Measurements from ENCODE around the gene NDRG3. TPM values are rescaled to one million over a fixed set of nuclear protein-coding genes. Genes with fewer than 3 reads are reported as not detected.

The NDRG3 gene
- total RNA-seq, 1 donor from 2014 or later: 26.8 TPM

DNA sequence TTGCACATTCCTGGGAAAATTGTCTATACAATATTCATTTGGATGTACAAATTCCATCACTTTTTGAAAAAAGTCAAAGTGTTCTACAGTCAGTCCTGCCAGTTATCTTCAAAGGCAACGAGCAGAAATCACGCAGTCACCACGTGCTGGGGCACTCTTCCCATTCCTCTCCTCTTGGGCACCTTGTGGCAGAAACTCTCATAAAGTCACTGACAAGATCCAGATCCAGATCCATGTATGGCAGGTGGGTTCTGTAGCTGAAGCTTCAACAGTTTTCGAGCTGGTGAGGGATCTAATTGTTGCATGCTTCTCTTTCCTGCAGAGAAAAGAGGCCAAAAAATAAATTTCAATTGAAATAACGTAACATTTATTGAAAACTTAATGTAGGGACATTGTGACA is 6.7 kb upstream of the NDRG3 start:
- intact Hi-C loops (cut with micrococcal nuclease): loop anchor here (10.0 kb wide), 1 partner anchor 108 kb away; the partner anchor contains the start of gene SLA2
- Mint-ChIP-seq H3K27ac (no peak overlapping the region), H3K9me3 (no peaks in the 10 kb centered on the region), H3K36me3 (ENCODE audit: low read depth) (peaks cover 56% of the 10 kb centered on the region), H3K4me1 (ENCODE audit: low read depth) (peaks cover 6% of the 10 kb centered on the region), H3K27me3 (ENCODE audit: low read depth) (no peaks in the 10 kb centered on the region), H3K4me3 (ENCODE audit: low read depth) (no peak overlapping the region)
- no peak for DNase-seq (ENCODE audit: low spot score)

DNA sequence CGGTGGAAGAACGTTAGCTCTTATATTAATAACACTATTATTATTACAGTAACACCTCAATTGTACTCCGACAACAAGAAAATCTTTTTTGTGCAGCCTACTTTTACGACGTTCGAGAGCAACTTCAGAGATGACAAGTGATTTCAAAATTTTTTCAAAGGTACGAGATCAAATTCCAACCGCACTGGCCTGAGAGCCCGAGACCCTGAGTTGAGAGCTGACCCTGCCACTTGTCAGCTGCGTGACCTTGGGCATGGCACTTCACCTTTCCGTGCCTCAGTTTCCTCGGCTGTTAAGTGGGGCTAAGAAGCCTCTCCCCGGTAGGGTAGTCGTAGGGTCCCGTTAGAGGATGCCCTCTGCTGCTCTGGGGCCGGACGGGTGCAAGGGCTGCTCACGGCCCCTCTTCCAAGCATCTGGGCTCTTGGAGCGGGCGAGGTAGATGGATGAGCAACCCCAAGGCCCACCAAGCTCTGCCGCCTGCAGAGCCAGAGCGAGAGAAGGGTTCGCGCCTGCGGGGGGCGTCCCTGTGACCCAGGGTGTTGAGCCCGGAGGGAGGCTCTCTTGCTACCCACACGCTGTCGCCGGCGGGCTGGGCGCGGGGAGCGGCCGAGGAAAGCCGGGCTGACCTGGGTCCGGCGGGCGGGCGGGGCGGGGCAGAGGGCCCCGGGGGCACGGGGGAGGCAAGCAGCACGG is 510 bp downstream of the NDRG3 start:
- Mint-ChIP-seq H3K27ac (peak overlapping the region; percentile 43), H3K9me3 (no peaks in the 10 kb centered on the region), H3K4me1 (ENCODE audit: low read depth) (peaks cover 26% of the 10 kb centered on the region), H3K27me3 (ENCODE audit: low read depth) (no peaks in the 10 kb centered on the region), H3K36me3 (ENCODE audit: low read depth) (no peaks in the 10 kb centered on the region), H3K4me3 (ENCODE audit: low read depth) (peak overlapping the region; percentile 85)
- no peak for DNase-seq (ENCODE audit: low spot score)
- intact Hi-C loops (cut with micrococcal nuclease): no loop called here

DNA sequence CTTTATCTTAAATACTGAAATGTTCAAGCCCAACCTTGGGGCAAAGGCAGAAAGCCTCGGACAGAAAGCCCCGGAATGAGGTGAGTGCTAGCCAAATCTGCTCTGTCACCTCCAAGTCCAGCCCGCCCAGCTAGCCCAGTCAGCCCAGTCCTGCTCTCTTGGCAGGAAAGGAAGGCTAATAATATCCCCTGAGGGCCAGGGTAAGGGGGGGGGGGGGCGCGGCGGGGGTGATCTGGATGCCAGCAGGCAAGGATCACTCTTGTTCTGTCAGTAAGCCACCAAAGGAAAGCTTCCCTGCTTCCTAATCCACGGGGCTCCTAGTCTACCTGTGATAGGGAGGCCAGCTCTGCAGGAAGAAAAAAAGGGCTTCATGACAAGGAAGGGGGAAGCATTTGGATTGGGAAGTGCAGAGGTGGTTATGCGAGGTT is 1.1 kb downstream of the NDRG3 start:
- no peaks in the 10 kb centered on the region for H3K36me3 Mint-ChIP-seq (ENCODE audit: low read depth)
- DNase-seq (ENCODE audit: low spot score): no peak
- intact Hi-C loops (cut with micrococcal nuclease): no loop called here
- H3K9me3 Mint-ChIP-seq: no peaks in the 10 kb centered on the region
- H3K4me1 Mint-ChIP-seq (ENCODE audit: low read depth): peaks cover 26% of the 10 kb centered on the region
- H3K27me3 Mint-ChIP-seq (ENCODE audit: low read depth): no peaks in the 10 kb centered on the region
- peak overlapping the region; percentile 85 for H3K4me3 Mint-ChIP-seq (ENCODE audit: low read depth)
- H3K27ac Mint-ChIP-seq: no peak overlapping the region

GRCh38 chr20:36744243-36744642 is 1.6 kb downstream of the NDRG3 start:
- intact Hi-C loops (cut with micrococcal nuclease): no loop called here
- Mint-ChIP-seq H3K27me3 (ENCODE audit: low read depth) (no peaks in the 10 kb centered on the region), H3K27ac (no peak overlapping the region), H3K4me1 (ENCODE audit: low read depth) (peaks cover 26% of the 10 kb centered on the region), H3K9me3 (no peaks in the 10 kb centered on the region), H3K36me3 (ENCODE audit: low read depth) (no peaks in the 10 kb centered on the region), H3K4me3 (ENCODE audit: low read depth) (peak overlapping the region; percentile 71)
- DNase-seq (ENCODE audit: low spot score): no peak

DNA sequence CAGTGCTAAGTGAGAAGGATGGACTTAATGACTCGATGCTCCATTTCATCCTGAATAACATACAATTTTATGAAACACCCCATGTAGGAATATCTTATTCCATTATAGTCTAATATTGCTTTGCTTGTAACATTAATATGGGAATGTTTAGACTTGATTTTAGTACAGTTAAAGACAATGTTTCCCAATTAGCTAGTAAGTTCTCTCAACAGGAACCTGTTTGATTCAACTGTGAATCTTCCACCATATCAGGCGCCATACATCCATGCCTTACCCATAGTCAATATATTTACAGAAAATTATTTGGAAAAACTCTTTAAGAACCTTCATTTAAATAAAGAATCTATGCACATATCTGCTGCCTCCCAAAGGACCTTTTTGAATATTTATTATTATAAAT is 3.3 kb downstream of the NDRG3 start:
- no peak for DNase-seq (ENCODE audit: low spot score)
- Mint-ChIP-seq H3K27ac (no peak overlapping the region), H3K9me3 (no peaks in the 10 kb centered on the region), H3K4me1 (ENCODE audit: low read depth) (peaks cover 26% of the 10 kb centered on the region), H3K36me3 (ENCODE audit: low read depth) (no peaks in the 10 kb centered on the region), H3K27me3 (ENCODE audit: low read depth) (no peaks in the 10 kb centered on the region), H3K4me3 (ENCODE audit: low read depth) (no peak overlapping the region)
- intact Hi-C loops (cut with micrococcal nuclease): no loop called here

- intact Hi-C loops (cut with micrococcal nuclease): no loop called here
- peaks cover 22% of the 10 kb centered on the region for H3K4me1 Mint-ChIP-seq (ENCODE audit: low read depth)
- H3K27ac Mint-ChIP-seq: no peak overlapping the region
- H3K36me3 Mint-ChIP-seq (ENCODE audit: low read depth): no peaks in the 10 kb centered on the region
- DNase-seq (ENCODE audit: low spot score): no peak
- H3K27me3 Mint-ChIP-seq (ENCODE audit: low read depth): no peaks in the 10 kb centered on the region
- no peaks in the 10 kb centered on the region for H3K9me3 Mint-ChIP-seq
- no peak overlapping the region for H3K4me3 Mint-ChIP-seq (ENCODE audit: low read depth)
Measured at GRCh38 chr20:36741072-36741471, 4.8 kb downstream of the NDRG3 start.

DNA sequence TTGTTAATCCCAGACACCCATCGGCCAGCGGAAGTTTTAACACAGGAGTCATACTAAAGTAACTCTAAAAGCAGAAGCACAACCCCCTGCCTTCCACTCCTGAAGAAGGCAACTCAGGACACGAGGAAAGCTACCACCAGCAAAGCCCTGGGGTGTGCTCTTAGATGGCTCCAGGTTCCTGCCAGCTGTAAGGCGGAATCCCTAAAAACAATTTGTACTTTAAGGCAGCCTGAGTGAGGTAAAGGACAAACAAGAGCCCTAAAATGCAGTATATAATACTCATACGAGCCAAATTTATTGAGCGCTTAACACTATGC is 8.7 kb downstream of the NDRG3 start:
- no peaks in the 10 kb centered on the region for H3K9me3 Mint-ChIP-seq
- intact Hi-C loops (cut with micrococcal nuclease): no loop called here
- no peak for DNase-seq (ENCODE audit: low spot score)
- H3K27ac Mint-ChIP-seq: no peak overlapping the region
- H3K4me1 Mint-ChIP-seq (ENCODE audit: low read depth): peaks cover 27% of the 10 kb centered on the region
- no peaks in the 10 kb centered on the region for H3K36me3 Mint-ChIP-seq (ENCODE audit: low read depth)
- H3K27me3 Mint-ChIP-seq (ENCODE audit: low read depth): no peaks in the 10 kb centered on the region
- H3K4me3 Mint-ChIP-seq (ENCODE audit: low read depth): no peak overlapping the region

- H3K4me1 Mint-ChIP-seq (ENCODE audit: low read depth): peaks cover 26% of the 10 kb centered on the region
- H3K36me3 Mint-ChIP-seq (ENCODE audit: low read depth): no peaks in the 10 kb centered on the region
- no peaks in the 10 kb centered on the region for H3K27me3 Mint-ChIP-seq (ENCODE audit: low read depth)
- DNase-seq (ENCODE audit: low spot score): no peak
- intact Hi-C loops (cut with micrococcal nuclease): no loop called here
- no peak overlapping the region for H3K27ac Mint-ChIP-seq
- no peak overlapping the region for H3K4me3 Mint-ChIP-seq (ENCODE audit: low read depth)
- H3K9me3 Mint-ChIP-seq: no peaks in the 10 kb centered on the region
Measured at GRCh38 chr20:36736451-36737182, 9.3 kb downstream of the NDRG3 start.

DNA sequence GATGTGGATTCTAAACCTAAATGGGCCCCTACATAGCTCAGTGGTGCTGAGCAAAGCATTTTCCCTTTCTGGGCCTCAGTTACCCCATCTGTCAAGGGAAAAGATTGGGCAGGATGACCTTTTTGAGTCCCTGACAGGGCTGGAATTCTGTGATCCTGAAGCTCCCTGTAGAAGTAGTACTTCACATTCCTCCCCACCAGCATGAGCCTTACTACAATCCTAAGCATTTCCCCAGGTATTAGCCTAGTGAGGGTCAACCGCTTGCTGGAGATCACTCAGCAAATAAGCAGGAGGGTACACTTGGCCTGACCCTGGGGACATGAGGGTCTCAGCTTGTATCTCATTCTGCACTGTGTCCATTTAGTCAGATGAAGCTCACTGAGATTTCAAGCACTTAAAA is 13.4 kb downstream of the NDRG3 start:
- DNase-seq (ENCODE audit: low spot score): no peak
- Mint-ChIP-seq H3K36me3 (ENCODE audit: low read depth) (no peaks in the 10 kb centered on the region), H3K9me3 (no peaks in the 10 kb centered on the region), H3K27me3 (ENCODE audit: low read depth) (no peaks in the 10 kb centered on the region), H3K4me3 (ENCODE audit: low read depth) (no peak overlapping the region), H3K4me1 (ENCODE audit: low read depth) (peaks cover 28% of the 10 kb centered on the region), H3K27ac (peak overlapping the region; percentile 15)
- intact Hi-C loops (cut with micrococcal nuclease): no loop called here

DNA sequence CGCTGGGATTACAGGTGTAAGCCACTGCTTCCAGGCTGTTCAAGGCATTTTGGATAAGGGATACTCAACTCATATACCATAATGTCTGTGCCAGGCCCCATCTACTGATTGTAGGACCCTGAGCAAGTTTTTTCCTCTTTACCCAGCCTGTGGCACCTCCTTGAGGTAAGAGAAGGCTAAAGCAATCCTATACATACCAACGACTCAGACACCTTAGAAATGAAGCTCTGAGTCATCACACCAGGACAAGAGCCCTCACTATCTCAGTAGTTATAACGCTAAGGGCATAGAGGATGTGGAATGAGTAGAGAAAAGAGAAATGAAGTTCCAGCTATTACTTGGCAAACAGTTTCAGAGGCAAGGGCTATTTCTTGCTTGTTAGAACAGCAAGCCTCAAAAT is 16.9 kb downstream of the NDRG3 start:
- intact Hi-C loops (cut with micrococcal nuclease): loop anchor here (2.0 kb wide), 2 partner anchors 82 to 116 kb away; partner anchors contain the start of gene SLA2
- Mint-ChIP-seq H3K9me3 (no peaks in the 10 kb centered on the region), H3K27me3 (ENCODE audit: low read depth) (no peaks in the 10 kb centered on the region), H3K36me3 (ENCODE audit: low read depth) (no peaks in the 10 kb centered on the region), H3K27ac (no peak overlapping the region), H3K4me3 (ENCODE audit: low read depth) (no peak overlapping the region), H3K4me1 (ENCODE audit: low read depth) (peaks cover 16% of the 10 kb centered on the region)
- DNase-seq (ENCODE audit: low spot score): no peak

DNA sequence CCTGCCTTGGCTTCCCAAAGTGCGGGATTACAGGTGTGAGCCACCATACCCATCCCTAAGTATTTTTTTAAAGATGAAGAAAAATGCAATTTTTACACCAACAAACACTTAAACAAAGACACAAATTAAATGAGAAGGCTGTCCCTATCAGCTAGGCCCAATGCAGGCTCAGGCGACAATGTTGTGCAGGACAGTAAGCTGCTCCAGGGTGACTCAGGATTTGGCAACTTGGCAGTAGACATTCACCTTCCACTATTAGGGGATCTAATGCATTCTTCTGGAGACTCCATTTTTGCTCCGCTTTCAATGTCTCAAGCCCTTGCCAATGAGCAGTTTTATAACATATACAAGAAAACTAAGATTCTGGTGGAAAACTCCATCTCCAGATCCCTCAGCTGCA is 19.7 kb downstream of the NDRG3 start:
- no peaks in the 10 kb centered on the region for H3K9me3 Mint-ChIP-seq
- intact Hi-C loops (cut with micrococcal nuclease): no loop called here
- no peak overlapping the region for H3K27ac Mint-ChIP-seq
- peaks cover 3% of the 10 kb centered on the region for H3K36me3 Mint-ChIP-seq (ENCODE audit: low read depth)
- H3K4me1 Mint-ChIP-seq (ENCODE audit: low read depth): peaks cover 6% of the 10 kb centered on the region
- H3K27me3 Mint-ChIP-seq (ENCODE audit: low read depth): no peaks in the 10 kb centered on the region
- DNase-seq (ENCODE audit: low spot score): no peak
- no peak overlapping the region for H3K4me3 Mint-ChIP-seq (ENCODE audit: low read depth)

- H3K4me3 Mint-ChIP-seq (ENCODE audit: low read depth): no peak overlapping the region
- no peaks in the 10 kb centered on the region for H3K9me3 Mint-ChIP-seq
- H3K36me3 Mint-ChIP-seq (ENCODE audit: low read depth): peaks cover 10% of the 10 kb centered on the region
- H3K4me1 Mint-ChIP-seq (ENCODE audit: low read depth): peaks cover 5% of the 10 kb centered on the region
- no peaks in the 10 kb centered on the region for H3K27me3 Mint-ChIP-seq (ENCODE audit: low read depth)
- intact Hi-C loops (cut with micrococcal nuclease): no loop called here
- no peak for DNase-seq (ENCODE audit: low spot score)
- H3K27ac Mint-ChIP-seq: peak overlapping the region; percentile 12
Measured at GRCh38 chr20:36720510-36720909, 25.4 kb downstream of the NDRG3 start.

DNA sequence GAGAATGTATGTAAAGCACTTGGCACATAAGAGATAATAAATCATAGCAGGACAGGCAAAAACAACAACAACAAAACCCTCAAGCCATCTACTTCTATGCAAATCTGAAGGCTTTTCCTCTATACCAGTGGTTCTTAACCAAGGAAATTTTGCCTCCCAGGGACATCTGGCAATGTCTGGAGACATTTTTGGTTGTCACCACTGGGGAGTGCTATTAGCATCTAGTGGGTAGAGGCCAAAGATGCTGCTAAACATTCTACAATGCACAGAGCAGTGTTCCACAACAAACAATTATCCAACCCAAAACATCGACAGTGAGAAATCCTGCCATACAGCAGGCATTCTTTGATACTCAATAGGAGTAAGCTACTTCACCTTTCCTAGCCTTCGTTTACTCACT is 28.2 kb downstream of the NDRG3 start:
- no peak overlapping the region for H3K4me3 Mint-ChIP-seq (ENCODE audit: low read depth)
- H3K4me1 Mint-ChIP-seq (ENCODE audit: low read depth): peaks cover 5% of the 10 kb centered on the region
- DNase-seq (ENCODE audit: low spot score): no peak
- H3K9me3 Mint-ChIP-seq: no peaks in the 10 kb centered on the region
- H3K27me3 Mint-ChIP-seq (ENCODE audit: low read depth): no peaks in the 10 kb centered on the region
- intact Hi-C loops (cut with micrococcal nuclease): no loop called here
- no peak overlapping the region for H3K27ac Mint-ChIP-seq
- peaks cover 10% of the 10 kb centered on the region for H3K36me3 Mint-ChIP-seq (ENCODE audit: low read depth)
